PC-3 (cell line): ENCODE data around the gene RABGEF1.

Experiments
- CTCF ChIP-seq: fragments of 300-600 bp; sonication (generic); conservative IDR thresholded peaks from 2 replicates; pipeline ENCODE4 v1.5.1; 2017; ENCODE audit warnings: antibody characterized with exemption, low read depth, mild to moderate bottlenecking, low read length
- EZH2 ChIP-seq: fragments of 300-600 bp; sonication (generic); IDR thresholded peaks from one replicate; pipeline ENCODE4 v1.6.1; 2017; ENCODE audit warnings: antibody characterized with exemption, mild to moderate bottlenecking, low read length; ENCODE audit not compliant: unreplicated experiment

- TF ChIP-seq CTCF = no peak
- no peak for TF ChIP-seq EZH2
Measured at GRCh38 chr7:66728571-66728970, 12.0 kb upstream of the RABGEF1 start.
